ENCODE measurements around the gene PRF1.

PRF1 gene

GRCh38 chr10:70603449-70603801, 884 bp upstream of the PRF1 start:
- no peaks in the 10 kb centered on the region for H3K36me3 ChIP-seq (ENCODE audit: control insufficient read depth, insufficient read depth, low read length)
- no peaks in the 10 kb centered on the region for H3K4me1 ChIP-seq (ENCODE audit: control insufficient read depth, insufficient read depth, low read length)
- no peak overlapping the region for H3K27ac ChIP-seq (ENCODE audit: insufficient read depth, low read depth, low read length, poor library complexity, severe bottlenecking)
- 94 to 96% methylated on average over 7 of the region's 7 CpGs for WGBS, 2 experiments
- H3K4me3 ChIP-seq (ENCODE audit: insufficient read depth, low read depth, low read length), result no peak overlapping the region
- H3K27me3 ChIP-seq (ENCODE audit: control insufficient read depth, insufficient read depth, low read length, poor library complexity, severe bottlenecking), result no peaks in the 10 kb centered on the region
- no peaks in the 10 kb centered on the region for H3K9me3 ChIP-seq (ENCODE audit: control insufficient read depth, low read length)

DNA sequence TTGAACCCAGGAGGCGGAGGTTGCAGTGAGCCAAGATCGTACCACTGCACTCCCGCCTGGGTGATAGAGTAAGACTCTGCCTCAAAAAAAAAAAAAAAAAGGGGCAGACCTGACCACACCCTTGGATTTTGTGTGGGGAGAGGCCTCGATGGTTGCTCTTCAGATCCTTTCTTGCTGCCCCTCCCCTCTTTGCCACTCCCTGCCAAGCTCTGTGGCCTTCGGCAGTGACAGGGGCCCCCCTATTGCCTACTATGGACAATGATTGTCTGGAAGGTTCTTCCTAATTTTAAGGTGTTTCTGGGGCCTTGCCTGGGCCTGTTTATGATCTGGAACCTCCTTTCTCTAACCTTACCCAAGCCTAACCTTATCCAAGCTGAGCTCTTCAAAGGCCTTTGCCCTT, 795 bp downstream of the PRF1 start:
- Histone ChIP-seq H3K27ac (ENCODE audit: insufficient read depth, low read depth, low read length, poor library complexity, severe bottlenecking) (no peak overlapping the region), H3K27me3 (ENCODE audit: control insufficient read depth, insufficient read depth, low read length, poor library complexity, severe bottlenecking) (no peaks in the 10 kb centered on the region), H3K4me3 (ENCODE audit: insufficient read depth, low read depth, low read length) (no peak overlapping the region), H3K36me3 (ENCODE audit: control insufficient read depth, insufficient read depth, low read length) (no peaks in the 10 kb centered on the region), H3K4me1 (ENCODE audit: control insufficient read depth, insufficient read depth, low read length) (no peaks in the 10 kb centered on the region), H3K9me3 (ENCODE audit: control insufficient read depth, low read length) (no peaks in the 10 kb centered on the region)
- 88 to 98% methylated on average over 2 to 3 of the region's 5 CpGs for WGBS, 2 experiments

GRCh38 chr10:70600512-70601395, 1.8 kb downstream of the PRF1 start:
- no peaks in the 10 kb centered on the region for H3K27me3 ChIP-seq (ENCODE audit: control insufficient read depth, insufficient read depth, low read length, poor library complexity, severe bottlenecking)
- H3K4me1 ChIP-seq (ENCODE audit: control insufficient read depth, insufficient read depth, low read length), result peaks cover 6% of the 10 kb centered on the region
- 94% methylated on average over 24 of the region's 24 CpGs for WGBS, 2 experiments
- H3K9me3 ChIP-seq (ENCODE audit: control insufficient read depth, low read length), result no peaks in the 10 kb centered on the region
- no peak overlapping the region for H3K4me3 ChIP-seq (ENCODE audit: insufficient read depth, low read depth, low read length)
- no peak overlapping the region for H3K27ac ChIP-seq (ENCODE audit: insufficient read depth, low read depth, low read length, poor library complexity, severe bottlenecking)
- no peaks in the 10 kb centered on the region for H3K36me3 ChIP-seq (ENCODE audit: control insufficient read depth, insufficient read depth, low read length)

GRCh38 chr10:70599791-70600190, 2.8 kb downstream of the PRF1 start:
- Histone ChIP-seq H3K36me3 (ENCODE audit: control insufficient read depth, insufficient read depth, low read length) (no peaks in the 10 kb centered on the region), H3K4me3 (ENCODE audit: insufficient read depth, low read depth, low read length) (no peak overlapping the region), H3K27me3 (ENCODE audit: control insufficient read depth, insufficient read depth, low read length, poor library complexity, severe bottlenecking) (no peaks in the 10 kb centered on the region), H3K4me1 (ENCODE audit: control insufficient read depth, insufficient read depth, low read length) (peaks cover 6% of the 10 kb centered on the region), H3K9me3 (ENCODE audit: control insufficient read depth, low read length) (no peaks in the 10 kb centered on the region), H3K27ac (ENCODE audit: insufficient read depth, low read depth, low read length, poor library complexity, severe bottlenecking) (no peak overlapping the region)
- 93 to 97% methylated on average over 4 of the region's 4 CpGs for WGBS, 2 experiments

DNA sequence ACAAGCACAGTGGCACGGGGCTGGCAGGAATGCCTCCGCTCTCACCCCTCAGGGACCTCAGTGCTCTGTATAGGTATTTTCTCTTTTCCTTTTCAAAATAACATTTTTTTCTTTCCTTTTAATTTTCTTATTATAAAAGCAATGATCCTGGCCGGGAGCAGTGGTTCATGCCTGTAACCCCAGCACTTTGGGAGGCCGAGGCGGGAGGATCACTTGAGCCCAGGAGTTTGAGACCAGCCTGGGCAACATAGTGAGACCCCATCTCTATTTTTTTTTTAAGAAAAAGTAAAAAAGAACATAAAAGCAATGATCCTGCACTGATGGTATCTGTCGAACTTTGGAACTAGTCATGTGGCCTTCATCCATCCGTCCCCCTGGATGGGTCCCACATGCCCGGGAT, 3.2 kb downstream of the PRF1 start:
- no peak overlapping the region for H3K27ac ChIP-seq (ENCODE audit: insufficient read depth, low read depth, low read length, poor library complexity, severe bottlenecking)
- no peaks in the 10 kb centered on the region for H3K9me3 ChIP-seq (ENCODE audit: control insufficient read depth, low read length)
- no peaks in the 10 kb centered on the region for H3K36me3 ChIP-seq (ENCODE audit: control insufficient read depth, insufficient read depth, low read length)
- H3K4me1 ChIP-seq (ENCODE audit: control insufficient read depth, insufficient read depth, low read length), result peaks cover 6% of the 10 kb centered on the region
- no peaks in the 10 kb centered on the region for H3K27me3 ChIP-seq (ENCODE audit: control insufficient read depth, insufficient read depth, low read length, poor library complexity, severe bottlenecking)
- no peak overlapping the region for H3K4me3 ChIP-seq (ENCODE audit: insufficient read depth, low read depth, low read length)
- WGBS, 2 experiments, result 91 to 93% methylated on average over 8 of the region's 8 CpGs

GRCh38 chr10:70598857-70599295, 3.7 kb downstream of the PRF1 start:
- Histone ChIP-seq H3K9me3 (ENCODE audit: control insufficient read depth, low read length) (no peaks in the 10 kb centered on the region), H3K36me3 (ENCODE audit: control insufficient read depth, insufficient read depth, low read length) (no peaks in the 10 kb centered on the region), H3K4me1 (ENCODE audit: control insufficient read depth, insufficient read depth, low read length) (peaks cover 6% of the 10 kb centered on the region), H3K4me3 (ENCODE audit: insufficient read depth, low read depth, low read length) (no peak overlapping the region), H3K27me3 (ENCODE audit: control insufficient read depth, insufficient read depth, low read length, poor library complexity, severe bottlenecking) (no peaks in the 10 kb centered on the region), H3K27ac (ENCODE audit: insufficient read depth, low read depth, low read length, poor library complexity, severe bottlenecking) (no peak overlapping the region)
- 90 to 91% methylated on average over 16 of the region's 16 CpGs for WGBS, 2 experiments

- H3K36me3 ChIP-seq (ENCODE audit: control insufficient read depth, insufficient read depth, low read length), result no peaks in the 10 kb centered on the region
- no peaks in the 10 kb centered on the region for H3K27me3 ChIP-seq (ENCODE audit: control insufficient read depth, insufficient read depth, low read length, poor library complexity, severe bottlenecking)
- peaks cover 6% of the 10 kb centered on the region for H3K4me1 ChIP-seq (ENCODE audit: control insufficient read depth, insufficient read depth, low read length)
- H3K27ac ChIP-seq (ENCODE audit: insufficient read depth, low read depth, low read length, poor library complexity, severe bottlenecking), result no peak overlapping the region
- H3K4me3 ChIP-seq (ENCODE audit: insufficient read depth, low read depth, low read length), result no peak overlapping the region
- 95% methylated on average over 34 of the region's 34 CpGs for WGBS, 2 experiments
- no peaks in the 10 kb centered on the region for H3K9me3 ChIP-seq (ENCODE audit: control insufficient read depth, low read length)
Measured at GRCh38 chr10:70597856-70598815, 4.4 kb downstream of the PRF1 start.

DNA sequence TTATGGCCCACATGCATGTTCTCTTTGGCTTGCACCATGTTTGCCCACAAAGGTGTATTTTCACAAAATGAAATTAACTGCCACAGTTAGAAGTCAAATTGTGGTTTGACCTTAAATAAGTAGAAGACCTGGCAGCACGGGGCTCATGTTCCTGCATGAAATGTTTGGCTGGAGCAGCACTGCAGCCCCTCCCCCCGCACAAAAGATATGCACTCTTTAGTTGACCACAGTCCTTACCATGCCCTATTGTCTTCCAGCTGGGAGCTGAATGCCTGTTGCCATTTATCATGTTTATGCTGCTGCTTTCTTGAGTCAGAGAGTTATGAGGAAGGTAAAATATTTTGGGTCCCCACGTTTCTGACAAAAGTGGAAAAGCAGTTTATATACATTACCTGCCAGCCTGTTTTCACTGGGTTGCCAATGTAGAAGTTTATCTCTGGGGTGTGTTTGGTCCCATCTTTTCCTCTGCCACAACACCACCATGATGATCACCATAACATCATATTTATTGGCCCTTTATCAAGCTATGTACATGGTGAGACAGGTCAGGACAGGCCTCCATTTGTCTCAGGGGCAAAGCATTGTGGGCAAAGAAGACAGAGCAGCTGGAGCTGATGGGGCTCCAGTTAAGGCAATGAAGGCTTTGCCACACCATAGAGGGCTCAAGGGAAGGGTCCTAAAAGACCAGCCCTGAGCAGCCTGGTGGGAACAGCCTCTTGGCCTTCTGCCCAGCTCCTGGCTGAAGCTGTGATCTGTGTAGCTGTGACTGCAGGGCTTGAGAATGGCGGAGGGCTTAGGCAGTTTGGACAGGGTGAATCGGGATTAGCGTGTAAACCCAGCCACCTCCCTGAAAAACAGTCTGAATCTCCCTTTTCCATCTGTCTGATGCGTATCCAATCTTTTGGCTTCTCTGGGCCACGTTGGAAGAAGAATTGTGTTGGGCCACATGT, 5.4 kb downstream of the PRF1 start:
- H3K27me3 ChIP-seq (ENCODE audit: control insufficient read depth, insufficient read depth, low read length, poor library complexity, severe bottlenecking), result no peaks in the 10 kb centered on the region
- no peaks in the 10 kb centered on the region for H3K9me3 ChIP-seq (ENCODE audit: control insufficient read depth, low read length)
- 92% methylated on average over 8 of the region's 8 CpGs for WGBS, 2 experiments
- no peaks in the 10 kb centered on the region for H3K36me3 ChIP-seq (ENCODE audit: control insufficient read depth, insufficient read depth, low read length)
- H3K4me3 ChIP-seq (ENCODE audit: insufficient read depth, low read depth, low read length), result no peak overlapping the region
- H3K27ac ChIP-seq (ENCODE audit: insufficient read depth, low read depth, low read length, poor library complexity, severe bottlenecking), result no peak overlapping the region
- H3K4me1 ChIP-seq (ENCODE audit: control insufficient read depth, insufficient read depth, low read length), result peaks cover 6% of the 10 kb centered on the region

DNA sequence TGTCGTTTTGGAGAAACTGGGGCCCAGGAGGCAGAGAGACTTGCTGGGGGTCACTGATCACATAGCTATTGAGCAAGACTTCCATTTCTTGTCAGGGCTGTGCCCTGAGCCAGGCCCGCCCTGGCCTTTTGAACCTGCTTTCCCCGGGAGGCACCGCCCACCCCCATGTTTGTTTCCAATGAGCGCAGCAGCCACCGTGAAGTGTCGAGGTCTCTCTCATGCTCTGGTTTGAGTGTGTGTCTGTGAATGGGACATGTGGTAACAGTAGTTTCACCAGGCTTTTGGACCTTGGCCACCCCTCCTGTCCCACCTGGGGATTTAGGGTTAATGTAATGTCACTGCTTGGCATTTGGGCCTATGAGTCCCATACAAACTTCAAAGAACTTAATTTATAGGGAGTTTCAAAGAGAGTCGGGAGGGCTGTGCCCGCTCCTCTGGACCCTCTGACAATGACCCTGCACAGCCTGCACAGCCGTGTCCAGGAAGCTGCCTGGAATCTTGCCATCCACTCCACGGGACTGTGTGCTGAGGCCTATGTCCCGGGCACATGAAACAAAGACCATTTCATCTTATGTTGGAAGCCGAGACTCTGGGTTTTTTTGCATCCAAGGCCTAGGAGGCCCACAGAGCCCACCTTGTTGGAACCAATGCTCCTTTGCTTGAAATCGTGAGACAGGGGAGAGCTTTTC, 6.3 kb downstream of the PRF1 start:
- 88 to 89% methylated on average over 14 of the region's 14 CpGs for WGBS, 2 experiments
- H3K27ac ChIP-seq (ENCODE audit: insufficient read depth, low read depth, low read length, poor library complexity, severe bottlenecking), result no peak overlapping the region

More for the DNA sequence above, 6.3 kb downstream of the PRF1 start:
- no peak overlapping the region for H3K4me3 ChIP-seq (ENCODE audit: insufficient read depth, low read depth, low read length)
- H3K9me3 ChIP-seq (ENCODE audit: control insufficient read depth, low read length), result no peaks in the 10 kb centered on the region
- H3K27me3 ChIP-seq (ENCODE audit: control insufficient read depth, insufficient read depth, low read length, poor library complexity, severe bottlenecking), result no peaks in the 10 kb centered on the region
- H3K36me3 ChIP-seq (ENCODE audit: control insufficient read depth, insufficient read depth, low read length), result no peaks in the 10 kb centered on the region
- H3K4me1 ChIP-seq (ENCODE audit: control insufficient read depth, insufficient read depth, low read length), result peaks cover 6% of the 10 kb centered on the region

Measured in ectodermal cell (in vitro differentiated cells).